Vagina (tissue), 2 donors: Measurements from ENCODE around the gene THAP2. TPM values are rescaled to one million over a fixed set of nuclear protein-coding genes. Genes with fewer than 3 reads are reported as not detected.
A peak's percentile ranks its signal among the peaks of the same experiment; 100 is the strongest.
"Not testable (repeated sequence)": the region's sequence is repeated elsewhere in the genome, so short reads cannot be mapped to it uniquely, and the experiment has no call there.

Experiments used
- DNase-seq, 2 donors: peaks; one replicate each; pipeline ENCODE4 v3.0.0-alpha.2; 2017; ENCODE audit errors: extremely low spot score in 2 of 2
- H3K27ac ChIP-seq: fragments of 200-600 bp; sonication (generic); one replicate; pipeline ENCODE4 v1.5.1; 2019
- H3K27me3 ChIP-seq: fragments of 200-600 bp; sonication (generic); one replicate; pipeline ENCODE4 v1.5.1; 2019
- H3K36me3 ChIP-seq, 2 donors: fragments of 200-600 bp; sonication (generic); one replicate each; pipeline ENCODE4 v1.5.1; 2017 to 2019
- H3K4me1 ChIP-seq: fragments of 200-600 bp; sonication (generic); one replicate; pipeline ENCODE4 v1.5.1; 2019
- H3K4me3 ChIP-seq, 2 donors: fragments of 200-600 bp; sonication (generic); 1 replicate in 1 of 2; 2 replicates in 1 of 2; pipeline ENCODE4 v1.5.1; 2016 to 2019
- H3K9me3 ChIP-seq: fragments of 200-600 bp; sonication (generic); one replicate; pipeline ENCODE4 v1.5.1; 2019
- CTCF ChIP-seq, 3 experiments: fragments of 450-650 bp in 2 of 3; fragments of 200-600 bp in 1 of 3; sonication (generic) in 1 of 3; IDR thresholded peaks; one replicate each; pipeline ENCODE4 v1.5.1; 2017 to 2019; ENCODE audit warnings: antibody characterized with exemption in 3 of 3, mild to moderate bottlenecking in 2 of 3, moderate library complexity in 2 of 3
- POLR2A ChIP-seq, 2 donors: fragments of 450-650 bp; IDR thresholded peaks; one replicate each; pipeline ENCODE4 v1.6.1; 2017; ENCODE audit warnings: antibody characterized with exemption in 2 of 2, mild to moderate bottlenecking in 2 of 2, moderate library complexity in 2 of 2
- POLR2AphosphoS5 ChIP-seq, 2 donors: sonication (generic); formaldehyde crosslinking; IDR thresholded peaks; one replicate each; pipeline ENCODE4 v1.9.0; 2017; ENCODE audit warnings: antibody characterized with exemption in 2 of 2, mild to moderate bottlenecking in 2 of 2, low read depth in 1 of 2; ENCODE audit not compliant: insufficient read depth in 1 of 2
- intact Hi-C: fragments of 100-400 bp; cut with DNase I; formaldehyde crosslinking; loops from one replicate; pipeline ENCODE4 v1.15.1; 2023
- total RNA-seq: library from RNA; depleted of rRNA; stranded (reverse); fragments of >200 nt; gene quantifications from one replicate; pipeline ENCODE4 v1.2.3, GENCODE V29; 2016

Gene THAP2
- total RNA-seq, 1 donor from 2014 or later, result 4.7 TPM

DNA sequence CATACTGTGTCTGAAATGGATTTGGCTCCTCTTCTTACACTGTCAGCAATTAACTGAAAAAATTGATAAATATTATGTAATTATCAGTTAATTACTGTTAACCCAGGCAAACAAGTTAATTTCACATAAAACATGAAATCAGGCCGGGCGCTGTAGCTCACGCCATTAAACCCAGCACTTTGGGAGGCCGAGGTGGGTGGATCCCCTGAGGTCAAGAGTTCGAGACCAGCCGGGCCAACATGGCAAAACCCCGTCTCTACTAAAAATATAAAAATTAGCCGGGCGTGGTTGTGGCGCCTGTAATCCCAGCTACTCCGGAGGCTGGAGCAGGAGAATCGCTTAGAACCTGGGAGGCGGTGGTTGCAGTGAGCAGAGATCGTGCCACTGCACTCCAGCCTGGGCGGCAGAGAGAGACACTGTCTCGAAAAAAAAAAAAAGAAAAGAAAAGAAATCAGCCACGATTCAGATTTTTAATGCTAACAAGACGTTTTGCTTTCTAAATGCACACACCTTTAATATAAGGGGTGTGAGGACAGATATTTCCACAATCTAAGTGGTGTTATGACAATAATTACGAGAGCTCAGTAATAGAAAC is 21.3 kb downstream of the THAP2 start:
- Histone ChIP-seq H3K27me3 (no peaks in the 10 kb centered on the region), H3K36me3 (no peaks in the 10 kb centered on the region), H3K27ac (peak overlapping the region; percentile 92), H3K4me1 (peaks cover 35% of the 10 kb centered on the region), H3K4me3 (peak overlapping the region; percentile 74 to 85), H3K9me3 (no peaks in the 10 kb centered on the region)
- DNase-seq, result no peak
- intact Hi-C loops, result no loop called here
- TF ChIP-seq CTCF (IDR thresholded peaks at IDR 0.05) (no peak), POLR2A (IDR thresholded peaks at IDR 0.05) (no peak), POLR2AphosphoS5 (IDR thresholded peaks at IDR 0.05; ENCODE audit: insufficient read depth in 1 of 2, low read depth in 1 of 2) (no peak)

DNA sequence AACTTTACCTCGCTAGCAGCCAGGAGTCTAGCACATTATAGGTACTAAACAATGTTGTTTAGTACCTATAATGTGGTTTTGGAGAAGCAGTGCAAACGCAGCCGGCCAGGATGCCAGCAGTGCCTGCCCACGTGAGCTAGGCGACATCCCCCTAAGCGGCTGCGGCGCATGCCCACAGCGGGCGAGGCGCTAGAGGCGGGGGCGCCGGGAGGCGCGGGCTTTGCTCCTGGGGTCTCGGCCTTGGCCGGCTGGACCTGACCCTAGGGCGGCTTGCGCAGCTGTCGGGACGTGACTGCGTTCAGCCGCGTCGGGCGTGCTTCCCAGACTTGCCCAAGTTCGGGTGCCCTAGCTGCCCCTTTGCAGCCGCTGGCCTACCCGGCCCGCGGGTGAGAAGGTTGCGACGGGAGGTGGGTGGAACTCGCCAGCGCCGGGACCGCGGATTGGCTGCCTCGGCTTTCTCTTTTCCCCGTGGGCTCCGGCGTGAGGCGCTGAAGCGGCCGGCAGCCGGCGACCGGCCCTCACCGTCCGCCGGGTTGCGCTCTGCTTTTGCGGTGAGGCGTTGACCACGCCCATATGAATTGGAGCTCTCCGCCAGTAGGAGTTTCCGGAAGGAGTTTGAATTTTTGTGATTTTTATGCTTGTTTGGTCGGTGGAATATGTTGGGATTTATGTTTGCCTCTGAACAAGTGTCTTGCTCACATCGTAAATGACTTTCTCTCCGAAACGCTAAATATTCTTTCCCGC is 22.0 kb downstream of the THAP2 start, which contains the start of gene TMEM19:
TMEM19 (plus strand) TSS at position 169 of the 744 bp plus-strand sequence. CDS start 599 bp downstream, outside the sequence.
- Histone ChIP-seq H3K27ac (peak within 1 kb of the TSS; percentile 92), H3K4me3 (peak within 1 kb of the TSS; percentile 74 to 85), H3K36me3 (no peaks in the 10 kb centered on the region), H3K27me3 (no peaks in the 10 kb centered on the region), H3K4me1 (peaks cover 35% of the 10 kb centered on the region), H3K9me3 (no peaks in the 10 kb centered on the region)
- intact Hi-C loops, result no loop called here
- TF ChIP-seq POLR2A (IDR thresholded peaks at IDR 0.05) (peak in 1 of 2 donors; percentile 9), CTCF (IDR thresholded peaks at IDR 0.05) (peak in 2 of 3 experiments; percentile 5 to 37), POLR2AphosphoS5 (IDR thresholded peaks at IDR 0.05; ENCODE audit: insufficient read depth in 1 of 2, low read depth in 1 of 2) (peak; percentile 33 to 85)
- DNase-seq, result peak in 1 of 2 donors; percentile 92

GRCh38 chr12:71686658-71687025 is 22.5 kb downstream of the THAP2 start:
- Histone ChIP-seq H3K36me3 (no peaks in the 10 kb centered on the region), H3K4me1 (peaks cover 35% of the 10 kb centered on the region), H3K4me3 (peak overlapping the region; percentile 74 to 85), H3K27ac (peak overlapping the region; percentile 92), H3K27me3 (no peaks in the 10 kb centered on the region), H3K9me3 (no peaks in the 10 kb centered on the region)
- no peak for DNase-seq
- TF ChIP-seq CTCF (IDR thresholded peaks at IDR 0.05), result no peak
- TF ChIP-seq POLR2AphosphoS5 (IDR thresholded peaks at IDR 0.05; ENCODE audit: insufficient read depth in 1 of 2, low read depth in 1 of 2), result no peak
- TF ChIP-seq POLR2A (IDR thresholded peaks at IDR 0.05), result no peak
- intact Hi-C loops, result no loop called here

DNA sequence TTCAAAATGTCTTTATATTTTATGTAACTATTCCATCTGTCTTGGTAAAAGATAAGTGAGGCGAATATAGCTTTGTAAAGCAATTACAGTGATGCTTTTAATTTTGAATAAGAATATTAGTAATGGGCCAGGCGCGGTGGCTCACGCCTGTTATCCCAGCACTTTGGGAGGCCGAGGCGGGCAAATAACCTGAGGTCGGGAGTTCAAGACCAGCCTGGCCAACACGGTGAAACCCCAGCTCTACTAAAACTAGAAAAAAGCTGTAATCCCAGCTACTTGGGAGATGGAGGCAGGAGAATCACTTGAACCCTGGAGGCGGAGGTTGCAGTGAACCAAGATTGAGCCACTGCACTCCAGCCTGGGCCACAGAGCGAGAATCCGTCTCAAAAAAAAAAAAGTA is 23.1 kb downstream of the THAP2 start:
- intact Hi-C loops, DNase-seq, H3K36me3 ChIP-seq, H3K27me3 ChIP-seq, H3K9me3 ChIP-seq: not testable (repeated sequence)
- peaks cover 35% of the 10 kb centered on the region for H3K4me1 ChIP-seq
- peak overlapping the region; percentile 74 to 85 for H3K4me3 ChIP-seq
- peak overlapping the region; percentile 92 for H3K27ac ChIP-seq

GRCh38 chr12:71688961-71689570 is 25.0 kb downstream of the THAP2 start:
- H3K27ac ChIP-seq, result no peak overlapping the region
- H3K4me1 ChIP-seq, result peaks cover 48% of the 10 kb centered on the region
- no peaks in the 10 kb centered on the region for H3K9me3 ChIP-seq
- intact Hi-C loops, result no loop called here
- no peaks in the 10 kb centered on the region for H3K36me3 ChIP-seq
- no peak for TF ChIP-seq POLR2A (IDR thresholded peaks at IDR 0.05)
- TF ChIP-seq POLR2AphosphoS5 (IDR thresholded peaks at IDR 0.05; ENCODE audit: insufficient read depth in 1 of 2, low read depth in 1 of 2), result peak in 1 of 2 donors; percentile 23
- no peaks in the 10 kb centered on the region for H3K27me3 ChIP-seq
- peak overlapping the region in 1 of 2 donors; percentile 8 for H3K4me3 ChIP-seq
- no peak for DNase-seq
